ENCODE measurements around the gene HNRNPF.

The HNRNPF gene

DNA sequence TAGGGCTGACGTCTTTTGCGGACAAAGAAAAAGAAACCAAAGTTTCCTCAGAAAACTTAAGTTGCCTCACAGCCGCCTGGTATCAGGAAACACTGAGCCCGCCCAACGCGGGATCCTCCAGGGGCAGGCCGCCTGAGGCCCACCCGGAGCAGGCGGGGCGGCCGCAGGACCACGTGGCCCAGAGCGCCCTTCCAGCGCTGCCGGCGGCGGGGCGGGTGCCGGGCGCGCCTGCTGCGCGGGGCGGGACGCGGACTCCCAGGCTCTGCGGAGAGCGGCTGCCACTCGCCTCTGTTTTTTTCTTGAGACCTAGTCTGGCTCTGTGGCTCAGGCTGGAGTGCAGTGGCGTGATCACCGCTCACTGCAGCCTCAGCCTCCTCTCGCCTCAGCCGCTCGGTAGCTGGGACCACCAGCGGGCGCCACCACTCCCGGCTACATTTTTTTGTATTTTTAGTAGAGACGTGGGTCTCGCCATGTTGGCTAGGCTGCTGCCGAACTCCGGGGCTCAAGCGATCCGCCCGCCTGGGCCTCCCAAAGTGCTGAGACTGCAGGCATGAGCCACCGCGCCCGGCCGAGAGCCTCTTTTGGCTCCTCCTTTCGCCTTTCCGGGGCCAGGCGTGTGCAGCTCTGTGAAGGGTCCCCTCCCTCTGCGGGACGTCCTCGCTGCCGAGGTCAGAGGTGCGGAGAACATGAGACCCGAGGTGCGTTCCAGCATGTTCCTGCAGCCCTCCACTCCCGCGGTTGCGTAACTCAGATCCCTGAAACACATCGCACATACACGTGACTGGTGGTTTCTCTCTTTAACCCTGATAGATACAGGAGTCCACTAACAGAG lies 11.6 kb upstream of the HNRNPF start:
- DNase-seq, result peak; percentile 88

DNA sequence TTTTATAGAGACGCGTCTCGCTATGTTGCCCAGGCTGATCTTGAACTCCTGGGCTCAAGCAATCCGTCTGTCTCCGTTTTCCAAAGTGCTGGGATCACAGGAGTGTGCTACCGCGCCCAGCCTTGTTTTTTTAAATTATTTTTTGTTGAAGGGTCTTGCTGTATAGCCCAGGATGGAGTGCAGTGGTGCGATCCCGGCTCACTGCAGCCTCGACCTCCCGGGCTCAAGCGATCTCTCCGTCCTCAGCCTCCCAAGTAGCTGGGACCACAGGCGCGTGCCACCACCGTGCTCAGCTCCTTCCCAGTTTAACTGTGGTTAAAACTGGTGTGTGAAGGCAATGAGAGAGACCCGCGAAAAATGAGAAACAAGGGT lies 11.0 kb upstream of the HNRNPF start:
- no peak for DNase-seq

DNA sequence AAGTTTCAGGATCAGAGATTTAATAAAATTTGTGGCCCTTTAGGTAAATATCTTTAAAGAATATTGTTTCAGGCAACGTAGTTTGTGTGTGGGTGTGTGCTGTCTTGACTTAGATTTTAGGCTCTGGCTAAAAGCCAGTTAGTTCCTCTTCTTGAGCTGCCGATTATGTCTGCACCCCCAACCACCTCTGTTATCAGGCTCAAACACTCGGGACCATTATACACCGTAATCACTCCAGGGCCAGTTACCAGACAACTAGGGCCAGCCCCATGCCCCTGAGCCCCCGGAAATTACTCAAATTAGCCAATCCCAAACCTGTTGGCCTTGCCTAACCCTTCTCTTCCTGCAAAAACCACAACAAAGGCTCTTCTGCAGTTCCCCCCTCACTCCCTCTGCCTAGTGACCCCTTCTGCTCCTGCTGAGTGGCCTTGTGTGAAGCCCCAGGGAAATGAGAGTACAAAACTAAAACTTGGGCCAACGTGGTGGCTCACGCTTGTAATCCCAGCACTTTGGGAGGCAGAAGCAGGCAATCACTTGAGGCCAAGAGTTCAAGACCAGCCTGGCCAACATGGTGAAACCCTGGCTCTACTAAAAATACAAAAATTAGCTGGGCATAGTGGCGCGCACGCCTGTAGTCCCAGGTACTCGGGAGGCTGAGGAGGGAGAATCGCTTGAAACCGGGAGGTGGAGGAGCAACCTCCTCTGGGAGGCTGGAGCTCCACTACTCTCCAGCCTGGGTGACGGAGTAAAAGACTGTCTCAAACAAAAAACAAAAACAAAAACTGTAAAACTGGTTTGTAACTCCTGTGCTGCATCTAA lies 9.2 kb upstream of the HNRNPF start:
- DNase-seq, result peak; percentile 50

DNA sequence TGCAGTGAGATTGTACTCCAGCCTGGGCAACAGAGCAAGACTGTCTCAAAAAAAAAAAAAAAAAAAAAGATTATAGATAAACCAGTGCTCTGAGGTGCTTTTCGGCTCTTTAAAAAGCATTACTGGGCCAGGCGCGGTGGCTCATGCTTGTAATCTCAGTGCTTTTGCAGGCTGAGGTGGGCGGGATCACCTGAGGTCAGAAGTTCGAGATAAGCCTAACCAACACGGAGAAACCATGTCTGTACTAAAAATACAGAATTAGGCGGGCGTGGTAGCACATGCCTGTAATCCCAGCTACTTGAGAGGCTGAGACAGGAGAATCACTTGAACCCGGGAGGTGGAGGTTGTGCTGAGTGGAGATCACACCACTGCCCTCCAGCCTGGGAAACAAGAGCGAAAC lies 6.6 kb upstream of the HNRNPF start:
- no peak for DNase-seq

DNA sequence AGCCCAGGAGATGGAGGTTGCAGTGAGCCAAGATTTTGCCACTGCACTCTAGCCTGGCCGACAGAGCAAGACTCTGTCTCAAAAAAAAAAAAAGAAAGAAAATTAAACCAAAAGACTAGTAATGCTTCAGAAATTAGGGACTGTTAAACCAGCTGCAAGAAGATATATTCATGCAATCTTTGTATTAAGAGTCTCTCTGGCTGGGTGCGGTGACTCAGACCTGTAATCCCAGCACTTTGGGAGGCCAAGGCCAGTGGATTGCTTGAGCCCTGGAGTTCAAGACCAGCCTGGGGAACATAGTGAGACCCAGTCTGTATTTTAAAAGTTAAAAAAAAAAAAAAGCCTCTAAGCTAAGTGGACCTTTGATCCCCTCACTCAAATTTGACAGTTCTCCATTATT lies 2.5 kb upstream of the HNRNPF start:
- no peak for DNase-seq

DNA sequence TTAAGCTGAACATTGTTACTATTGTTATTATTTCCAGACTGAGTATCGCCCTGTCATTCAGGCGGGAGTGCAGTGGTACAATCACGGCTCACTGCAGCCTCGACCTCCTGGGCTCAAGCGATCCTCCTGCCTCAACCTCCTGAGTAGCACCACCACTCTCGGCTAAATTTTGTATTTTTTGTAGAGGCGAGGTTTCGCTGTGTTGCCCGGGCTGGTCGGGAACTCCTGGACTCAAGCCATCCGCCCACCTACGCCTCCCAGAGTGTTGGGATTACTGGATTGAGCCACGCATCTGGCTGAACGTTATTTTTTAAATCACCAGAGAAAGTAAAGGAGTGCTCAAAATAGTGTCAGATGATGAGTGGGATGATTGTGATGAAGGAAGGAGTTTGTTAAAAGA lies 1.4 kb upstream of the HNRNPF start:
- DNase-seq, result no peak

DNA sequence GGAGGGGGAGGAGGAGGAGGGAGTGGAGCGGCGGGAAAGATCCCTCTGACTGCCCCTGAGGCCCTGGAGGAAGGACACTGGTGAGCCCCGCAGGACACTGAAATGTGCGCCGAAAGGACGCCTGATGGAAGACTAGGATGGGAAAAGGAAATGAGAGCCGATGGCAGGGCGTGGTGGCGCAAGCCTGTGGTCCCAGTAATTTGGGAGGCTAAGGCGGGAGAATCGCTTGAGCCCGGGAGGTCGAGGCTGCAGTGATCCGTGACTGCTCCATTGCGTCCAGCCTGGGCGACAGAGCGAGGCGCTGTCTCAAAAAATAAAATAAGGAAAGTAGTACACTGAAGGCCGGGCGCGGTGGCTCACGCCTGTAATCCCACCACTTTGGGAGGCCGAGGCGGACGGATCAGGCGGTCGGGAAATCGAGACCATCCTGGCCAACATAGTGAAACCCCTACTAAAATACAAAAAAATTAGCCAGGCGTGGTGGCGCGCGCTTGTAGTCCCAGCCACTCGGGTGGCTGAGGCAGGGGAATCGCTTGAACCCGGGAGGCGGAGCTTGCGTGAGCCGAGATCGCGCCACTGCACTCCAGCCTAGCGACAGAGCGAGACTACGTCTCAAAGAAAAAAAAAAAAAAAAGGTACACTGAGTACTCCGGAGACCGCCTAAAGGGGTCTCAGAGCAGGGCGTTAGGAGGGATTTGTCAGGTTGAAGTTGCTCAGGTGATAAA lies 561 bp upstream of the HNRNPF start:
- DNase-seq, result peak; percentile 71

DNA sequence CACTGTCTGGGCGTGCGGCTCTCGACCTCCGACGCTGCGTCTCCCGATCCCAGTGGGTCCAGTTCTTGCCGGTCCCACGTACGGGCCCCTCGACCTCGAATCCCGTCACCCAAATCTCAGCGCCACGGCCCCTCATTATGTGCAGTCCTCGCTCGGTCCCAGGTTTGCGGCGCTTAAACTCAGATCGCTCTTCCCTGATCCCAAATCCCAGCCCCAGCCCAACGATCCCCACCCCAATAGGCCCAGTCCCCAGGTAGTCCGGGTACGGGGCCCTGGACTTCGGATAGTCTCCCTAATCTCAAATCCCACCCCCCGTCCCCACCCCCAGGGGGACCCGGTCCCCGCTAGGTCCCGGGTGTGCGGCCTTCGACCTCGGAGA lies 666 bp downstream of the HNRNPF start:
- no peak for DNase-seq

DNA sequence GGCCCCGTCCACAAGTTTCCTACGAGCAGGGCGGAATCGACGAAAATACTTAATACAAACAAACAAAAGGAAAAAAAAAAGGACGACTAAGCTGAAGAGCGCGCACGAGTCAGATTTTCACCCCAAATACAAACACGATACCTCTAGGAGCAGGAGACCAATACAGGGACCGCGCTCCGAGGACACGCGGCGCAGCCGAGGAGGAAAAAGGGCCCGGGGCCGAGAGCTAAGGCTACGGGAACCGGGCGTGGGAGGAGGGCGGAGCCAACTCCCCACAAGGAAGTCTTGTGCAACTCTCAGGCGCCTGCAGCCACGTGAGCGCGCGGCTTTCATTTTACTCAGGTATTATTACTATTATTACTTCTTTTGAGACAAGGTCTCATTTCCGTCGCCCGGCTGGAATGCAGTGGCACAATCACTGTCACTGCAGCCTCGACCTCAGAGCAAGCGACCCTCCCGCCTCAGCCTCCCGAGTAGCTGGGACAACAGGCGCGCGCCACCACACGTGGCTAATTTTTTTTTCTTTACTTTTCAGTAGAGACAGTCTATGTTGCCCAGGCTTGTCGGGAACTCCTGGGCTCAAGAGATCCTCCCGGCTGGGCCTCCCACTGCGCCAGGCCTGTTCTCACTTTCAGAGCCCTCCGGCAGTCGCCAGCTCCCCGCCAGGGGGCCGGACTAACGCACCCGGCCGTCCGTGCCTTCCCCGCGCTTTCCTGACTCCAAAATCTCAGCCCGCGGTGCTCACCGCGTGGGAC lies 1.2 kb downstream of the HNRNPF start:
- peak; percentile 80 for DNase-seq

DNA sequence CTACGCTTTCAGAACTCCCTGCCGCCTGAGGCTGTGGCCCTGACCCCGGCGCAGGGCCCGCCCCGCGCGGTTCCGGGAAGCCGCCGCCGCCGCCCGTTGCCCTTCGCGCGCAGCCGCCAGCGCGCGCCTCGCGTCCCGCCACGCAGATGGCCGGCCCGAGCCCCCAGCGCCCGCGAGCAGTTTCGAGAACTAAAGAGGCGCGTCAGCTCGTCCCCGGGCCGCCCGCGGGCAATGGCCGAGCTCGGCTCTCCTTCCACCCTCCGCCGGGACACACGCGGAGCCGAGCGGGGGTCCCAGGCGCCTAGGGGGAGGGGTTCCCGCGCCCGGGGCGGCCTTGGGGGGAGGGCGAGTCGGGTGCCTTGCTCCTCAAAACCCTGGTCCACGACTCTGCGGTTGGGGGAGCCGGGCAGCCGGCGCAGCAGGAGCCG lies 1.8 kb downstream of the HNRNPF start:
- DNase-seq, result peak; percentile 47

DNA sequence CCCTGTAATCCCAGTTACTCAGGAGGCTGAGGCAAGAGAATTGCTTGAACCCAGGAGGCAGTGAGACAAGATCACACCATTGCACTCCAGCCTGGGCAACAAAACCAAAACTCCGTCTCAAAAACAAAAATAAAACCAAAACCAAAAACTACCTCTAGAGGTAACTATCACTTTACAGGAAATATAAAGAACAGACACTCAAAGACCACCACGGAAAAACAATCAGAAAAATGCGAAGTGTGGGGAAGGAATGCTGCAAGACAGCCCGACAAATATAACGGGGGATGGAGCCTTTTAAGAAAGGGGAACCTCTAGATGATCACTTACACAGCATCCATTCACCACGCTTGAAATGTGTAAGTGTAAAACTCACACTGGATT lies 4.3 kb downstream of the HNRNPF start:
- DNase-seq, result peak; percentile 53

DNA sequence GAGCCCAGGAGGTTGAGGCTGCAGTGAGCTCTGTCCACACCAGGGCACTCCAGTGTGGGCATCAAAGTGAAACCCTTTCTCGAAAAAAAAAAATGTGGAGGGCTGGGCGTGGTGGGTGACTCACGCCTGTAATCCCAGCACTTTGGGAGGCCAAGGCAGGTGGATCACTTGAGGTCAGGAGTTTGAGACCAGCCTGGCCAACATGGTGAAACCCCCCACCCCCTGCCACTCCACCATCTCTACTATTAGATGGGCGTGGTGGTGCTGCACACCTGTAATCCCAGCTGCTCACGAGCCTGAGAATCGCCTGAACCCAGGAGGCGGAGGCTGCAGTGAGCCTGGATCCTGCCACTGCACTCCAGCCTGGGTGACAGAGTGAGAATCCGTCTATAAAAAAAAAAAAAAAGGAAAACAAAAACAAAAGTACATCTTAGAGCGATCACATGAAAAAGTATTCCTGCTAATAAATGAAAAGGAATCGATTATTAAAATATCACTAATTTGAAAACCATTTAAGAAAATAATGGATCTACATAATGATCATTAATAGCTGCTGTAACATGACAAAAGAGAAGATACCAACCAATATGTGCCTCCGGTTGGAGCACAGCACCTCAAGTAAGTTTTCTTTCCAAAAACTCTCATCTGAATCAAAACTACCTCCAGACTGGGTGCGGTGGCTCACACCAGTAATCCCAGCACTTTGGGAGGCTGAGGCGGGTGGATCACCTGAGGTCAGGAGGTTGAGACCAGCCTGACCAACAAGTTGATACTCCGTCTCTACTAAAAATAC lies 4.9 kb downstream of the HNRNPF start:
- DNase-seq, result no peak

DNA sequence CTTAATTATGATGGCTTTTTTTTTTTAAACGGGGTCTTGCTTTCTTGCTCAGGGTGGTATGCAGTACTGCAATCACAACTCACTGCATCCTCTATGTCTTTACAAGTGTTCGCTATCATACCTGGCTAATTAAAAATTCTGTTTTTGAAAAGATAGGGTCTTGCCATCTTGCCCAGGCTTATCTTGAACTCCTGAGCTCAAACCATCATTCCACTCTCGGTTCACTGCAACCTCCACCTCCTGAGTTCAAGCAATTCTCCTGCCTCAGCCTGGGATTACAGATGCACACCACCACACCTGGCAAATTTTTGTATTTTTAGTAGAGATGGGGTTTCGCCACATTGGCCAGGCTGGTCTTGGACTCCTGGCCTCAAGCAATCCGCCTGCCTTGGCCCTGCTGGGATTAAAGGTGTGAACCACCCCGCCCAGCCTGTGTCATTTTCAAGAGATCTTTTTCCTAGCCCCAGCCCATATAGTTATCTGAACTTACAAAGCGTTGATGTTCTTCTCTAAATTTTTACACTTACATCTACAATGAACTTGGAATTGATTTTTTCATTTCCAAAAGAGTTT lies 6.0 kb downstream of the HNRNPF start:
- no peak for DNase-seq

DNA sequence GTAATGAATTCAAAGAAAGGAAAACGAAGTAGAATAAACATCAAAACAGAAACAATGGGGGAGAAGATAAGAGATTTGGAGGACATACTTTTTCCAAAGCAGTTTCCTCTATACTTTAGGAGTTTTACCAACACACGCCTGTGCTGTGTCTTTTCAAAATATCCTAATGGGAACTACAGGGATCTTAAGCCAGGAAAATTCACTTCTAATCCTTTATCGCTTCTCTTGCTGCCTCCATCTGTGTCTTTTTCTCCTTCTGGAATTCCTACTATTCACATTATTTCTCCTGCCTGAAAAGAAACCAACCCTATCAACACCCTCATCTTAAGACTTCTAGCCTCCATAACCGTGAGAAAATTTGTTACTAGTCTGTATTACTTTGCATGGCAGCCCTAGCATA lies 6.8 kb downstream of the HNRNPF start:
- DNase-seq, result no peak

DNA sequence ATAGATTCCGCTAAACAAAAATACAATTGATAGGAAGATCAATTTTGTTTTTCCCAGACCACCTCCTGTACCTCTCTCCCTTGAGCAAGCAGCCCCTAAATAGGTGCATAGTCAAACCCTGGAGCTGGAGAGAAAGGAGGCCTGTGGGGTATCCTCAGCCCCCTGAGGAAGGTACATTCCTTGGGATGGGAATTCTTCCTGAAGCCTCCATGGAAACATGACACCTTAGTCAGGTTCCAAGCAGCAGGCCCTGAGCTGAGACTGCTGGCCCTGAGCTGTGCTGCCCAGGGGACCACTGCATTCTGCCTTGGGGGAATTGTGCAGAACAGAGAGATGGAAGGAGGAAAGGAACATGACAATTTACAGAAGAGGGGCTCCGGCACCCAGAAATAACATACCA lies 7.4 kb downstream of the HNRNPF start:
- DNase-seq, result no peak

DNA sequence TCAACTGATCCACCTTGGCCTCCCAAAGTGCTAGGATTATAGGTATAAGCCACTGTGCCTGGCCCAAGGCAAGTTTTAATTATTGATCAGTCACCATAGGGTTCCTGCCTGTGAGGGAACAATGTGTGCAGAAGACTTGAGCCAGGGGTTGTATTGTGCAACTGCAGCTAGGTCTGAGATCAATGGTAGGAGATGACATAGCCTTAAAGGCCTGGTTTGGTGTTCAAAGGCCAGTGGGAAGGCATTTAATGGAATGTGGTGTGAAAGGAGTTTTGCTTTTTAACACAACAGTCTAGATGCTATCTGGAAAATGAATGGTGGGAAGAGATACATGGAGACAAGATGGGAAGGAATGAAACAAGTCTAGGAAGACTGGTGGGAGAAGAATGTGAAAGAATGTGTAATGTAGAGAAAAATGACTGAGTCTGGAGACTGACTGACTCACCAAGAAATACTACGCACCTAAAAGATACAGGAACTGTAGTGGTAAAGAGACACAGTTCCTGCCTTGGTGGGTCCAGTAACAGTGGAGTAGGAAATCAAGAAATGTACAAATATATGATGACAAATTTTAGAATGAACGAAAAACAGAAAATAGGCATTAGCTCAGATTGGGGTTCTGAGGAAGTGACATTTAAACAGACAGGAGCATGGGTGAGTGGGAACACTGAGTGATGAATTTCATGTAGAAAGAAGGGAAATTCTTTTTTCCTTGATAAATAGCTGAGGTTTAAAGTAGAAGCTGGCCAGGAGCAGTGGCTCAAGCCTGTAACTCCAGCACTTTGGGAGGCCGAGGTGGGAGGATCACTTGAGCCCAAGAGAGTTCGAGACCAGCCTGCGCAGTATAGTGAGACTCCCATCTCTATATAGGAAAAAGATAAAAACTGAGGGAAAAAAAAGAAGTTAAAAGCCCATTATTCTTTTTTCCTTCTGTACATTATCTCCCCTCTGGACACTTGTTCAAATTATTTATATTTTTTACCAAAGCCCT lies 9.4 kb downstream of the HNRNPF start:
- DNase-seq, result no peak

DNA sequence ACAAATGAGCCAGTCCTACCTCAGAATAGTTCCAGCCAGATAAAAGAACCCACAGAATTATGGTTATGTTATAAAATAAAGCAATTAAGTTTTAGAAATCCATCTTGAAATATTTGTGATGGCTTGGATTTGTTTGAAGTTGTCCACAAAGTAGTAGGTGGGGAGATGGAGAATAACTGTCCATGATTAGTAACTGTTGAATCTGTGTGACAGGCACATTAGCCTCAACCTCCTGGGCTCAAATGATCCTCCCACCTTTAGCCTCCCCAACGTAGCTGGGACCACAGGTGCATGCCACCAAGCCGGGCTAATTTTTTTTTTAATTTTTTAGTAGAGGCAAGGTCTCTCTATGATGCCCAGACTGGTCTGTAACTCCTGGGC lies 10.1 kb downstream of the HNRNPF start:
- DNase-seq, result no peak

DNA sequence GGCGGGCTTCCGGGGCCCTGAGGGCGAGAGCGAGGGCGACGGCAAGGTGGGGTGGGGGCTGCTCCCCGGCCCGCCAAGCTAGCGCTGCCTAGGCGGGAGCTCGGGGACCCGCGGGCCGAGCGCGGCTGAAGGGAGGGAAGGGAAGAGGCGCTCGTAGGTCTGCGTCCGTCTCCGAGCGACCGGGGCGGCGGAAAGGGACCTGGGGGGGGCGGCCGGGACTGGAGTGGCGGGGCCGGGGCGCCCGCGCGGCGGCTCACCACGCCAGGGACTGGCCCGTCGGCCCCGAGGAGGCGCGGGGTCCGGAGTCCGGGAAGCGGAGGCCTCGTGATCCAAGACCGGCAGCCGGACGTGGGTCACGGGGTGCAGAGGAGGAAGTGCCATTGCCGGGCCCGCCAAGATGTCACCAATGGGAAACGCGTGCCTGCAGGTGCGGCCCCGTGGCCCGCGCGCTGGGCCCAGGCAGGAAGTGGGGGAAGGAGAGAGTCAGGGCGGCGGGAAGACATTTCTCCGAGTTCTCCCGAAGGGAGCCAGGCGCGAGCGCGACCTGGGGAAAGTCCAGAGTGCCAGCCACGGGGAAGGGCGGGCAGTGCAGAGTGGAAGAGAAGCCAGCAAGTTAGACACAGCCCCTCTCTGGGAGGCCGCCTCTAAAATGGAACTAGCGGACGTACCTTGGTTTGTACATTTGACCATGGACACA lies 11.9 kb downstream of the HNRNPF start:
- peak; percentile 77 for DNase-seq

DNA sequence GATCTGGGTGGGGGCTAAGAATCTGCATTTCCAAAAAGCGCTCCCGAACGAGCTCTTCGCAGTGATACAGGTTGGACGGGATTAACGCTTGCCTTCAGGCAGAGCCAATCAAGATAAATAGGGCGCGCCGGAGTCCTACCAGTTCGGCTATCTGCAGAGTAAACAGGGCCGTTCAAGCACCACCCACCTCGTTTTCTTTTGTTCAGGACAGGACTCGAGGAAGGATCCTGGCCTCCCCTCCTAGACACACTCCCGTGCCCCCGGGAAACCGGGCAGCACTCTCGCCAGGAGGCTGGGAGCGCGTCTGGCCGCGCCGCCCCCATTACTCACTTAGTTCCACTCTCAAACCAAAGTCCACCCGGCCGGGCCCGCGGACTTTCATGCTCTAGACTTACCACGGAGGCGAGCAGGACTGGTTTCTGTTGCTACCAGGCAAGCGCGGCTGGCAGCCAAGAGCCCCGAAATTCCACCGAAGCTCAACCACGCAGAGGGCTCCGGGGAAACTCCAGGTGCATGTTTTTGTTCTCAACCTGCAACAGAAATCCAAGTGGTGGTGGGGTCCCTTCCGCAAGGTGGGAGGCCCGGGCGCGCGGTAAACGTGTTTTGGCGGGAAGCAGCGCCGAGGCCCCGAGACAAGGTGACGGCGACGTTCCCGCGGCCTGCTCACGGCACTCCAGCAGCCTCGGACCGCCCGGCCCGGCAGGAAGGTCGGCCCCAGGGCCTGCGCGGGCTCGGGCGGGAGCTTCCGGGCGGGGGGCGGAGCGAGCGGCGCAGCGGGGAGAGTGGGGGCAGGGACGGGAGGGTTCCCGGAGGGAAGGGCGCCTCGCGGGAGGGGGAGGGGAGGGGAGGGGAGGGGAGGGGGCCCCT lies 12.7 kb downstream of the HNRNPF start:
- DNase-seq, result peak; percentile 66
